Osteocyte (in vitro differentiated cells): ENCODE data around the gene CTRB2. TPM values are rescaled to one million over a fixed set of nuclear protein-coding genes. Genes with fewer than 3 reads are reported as not detected.

Experiments used
- DNase-seq: peaks from one replicate; pipeline ENCODE4 v3.0.0; 2021; ENCODE audit warnings: mixed read lengths; ENCODE audit not compliant: unreplicated experiment; ENCODE audit errors: extremely low spot score
- H3K27ac Mint-ChIP-seq: one replicate; pipeline ENCODE4 v1.8.0; 2021; ENCODE audit warnings: mild to moderate bottlenecking, mixed read lengths; ENCODE audit not compliant: unreplicated experiment
- H3K27me3 Mint-ChIP-seq: one replicate; pipeline ENCODE4 v1.8.0; 2021; ENCODE audit warnings: mixed read lengths; ENCODE audit not compliant: unreplicated experiment
- H3K36me3 Mint-ChIP-seq: one replicate; pipeline ENCODE4 v1.8.0; 2021; ENCODE audit warnings: mixed read lengths; ENCODE audit not compliant: unreplicated experiment
- H3K4me1 Mint-ChIP-seq: one replicate; pipeline ENCODE4 v1.8.0; 2021; ENCODE audit warnings: mixed read lengths; ENCODE audit not compliant: unreplicated experiment
- H3K4me3 Mint-ChIP-seq: one replicate; pipeline ENCODE4 v1.8.0; 2021; ENCODE audit warnings: mild to moderate bottlenecking, moderate library complexity, mixed read lengths; ENCODE audit not compliant: unreplicated experiment
- H3K9me3 Mint-ChIP-seq: one replicate; pipeline ENCODE4 v1.8.0; 2021; ENCODE audit warnings: mixed read lengths; ENCODE audit not compliant: unreplicated experiment
- total RNA-seq: library from RNA; stranded (reverse); gene quantifications from 2 replicates; pipeline ENCODE4 v1.2.1, GENCODE V29; 2021
- TF ChIP-seq, protein P1 (sequence below): fragments of 200-600 bp; sonication (generic); IDR thresholded peaks from 2 replicates; pipeline ENCODE4 v1.5.0; 2021; ENCODE audit warnings: antibody characterized with exemption, mild to moderate bottlenecking, moderate library complexity

The CTRB2 gene
- total RNA-seq, 1 donor from 2014 or later, result not detected

DNA sequence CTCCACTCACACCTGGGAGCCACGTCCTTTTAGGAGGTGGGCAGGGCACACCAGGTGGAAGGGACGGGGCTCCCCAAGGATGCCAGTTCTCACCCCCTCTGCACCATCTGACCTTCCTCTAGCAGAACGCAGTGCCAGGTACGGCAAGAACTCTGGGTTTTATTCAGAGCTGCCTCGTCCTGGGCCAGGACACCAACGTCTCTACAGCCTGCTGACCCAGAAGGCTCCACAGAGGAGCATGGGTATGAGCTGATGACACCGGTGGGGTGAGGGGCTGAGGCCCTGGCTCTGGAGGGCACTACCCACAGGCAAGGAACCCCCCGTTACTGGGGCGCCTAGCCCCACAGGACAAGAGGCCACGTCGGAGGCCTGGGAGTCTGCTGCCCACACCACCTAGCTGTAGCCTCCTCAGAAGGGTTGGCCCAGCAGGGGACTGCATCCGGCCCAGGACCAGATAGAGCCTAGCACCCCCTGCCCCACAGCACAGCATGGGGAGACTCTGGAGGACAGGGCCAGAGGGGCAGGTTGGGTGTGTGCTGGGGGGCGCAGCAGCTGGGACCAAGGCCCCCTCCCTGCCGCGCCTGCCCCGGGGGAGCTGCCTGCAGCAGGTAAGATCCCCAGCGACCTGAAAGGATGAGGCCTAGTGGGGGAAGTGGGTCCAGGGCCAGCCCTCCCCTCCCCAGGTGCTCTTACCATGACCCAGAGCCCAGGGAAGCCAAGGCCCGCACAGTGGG is 30.6 kb upstream of the CTRB2 start:
- Mint-ChIP-seq H3K9me3 (no peaks in the 10 kb centered on the region), H3K4me1 (peaks cover 59% of the 10 kb centered on the region), H3K4me3 (no peak overlapping the region), H3K27me3 (no peaks in the 10 kb centered on the region), H3K36me3 (peaks cover 26% of the 10 kb centered on the region), H3K27ac (peak overlapping the region; percentile 44)
- DNase-seq, result no peak
- TF ChIP-seq, protein P1, sequence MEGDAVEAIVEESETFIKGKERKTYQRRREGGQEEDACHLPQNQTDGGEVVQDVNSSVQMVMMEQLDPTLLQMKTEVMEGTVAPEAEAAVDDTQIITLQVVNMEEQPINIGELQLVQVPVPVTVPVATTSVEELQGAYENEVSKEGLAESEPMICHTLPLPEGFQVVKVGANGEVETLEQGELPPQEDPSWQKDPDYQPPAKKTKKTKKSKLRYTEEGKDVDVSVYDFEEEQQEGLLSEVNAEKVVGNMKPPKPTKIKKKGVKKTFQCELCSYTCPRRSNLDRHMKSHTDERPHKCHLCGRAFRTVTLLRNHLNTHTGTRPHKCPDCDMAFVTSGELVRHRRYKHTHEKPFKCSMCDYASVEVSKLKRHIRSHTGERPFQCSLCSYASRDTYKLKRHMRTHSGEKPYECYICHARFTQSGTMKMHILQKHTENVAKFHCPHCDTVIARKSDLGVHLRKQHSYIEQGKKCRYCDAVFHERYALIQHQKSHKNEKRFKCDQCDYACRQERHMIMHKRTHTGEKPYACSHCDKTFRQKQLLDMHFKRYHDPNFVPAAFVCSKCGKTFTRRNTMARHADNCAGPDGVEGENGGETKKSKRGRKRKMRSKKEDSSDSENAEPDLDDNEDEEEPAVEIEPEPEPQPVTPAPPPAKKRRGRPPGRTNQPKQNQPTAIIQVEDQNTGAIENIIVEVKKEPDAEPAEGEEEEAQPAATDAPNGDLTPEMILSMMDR, result no peak

DNA sequence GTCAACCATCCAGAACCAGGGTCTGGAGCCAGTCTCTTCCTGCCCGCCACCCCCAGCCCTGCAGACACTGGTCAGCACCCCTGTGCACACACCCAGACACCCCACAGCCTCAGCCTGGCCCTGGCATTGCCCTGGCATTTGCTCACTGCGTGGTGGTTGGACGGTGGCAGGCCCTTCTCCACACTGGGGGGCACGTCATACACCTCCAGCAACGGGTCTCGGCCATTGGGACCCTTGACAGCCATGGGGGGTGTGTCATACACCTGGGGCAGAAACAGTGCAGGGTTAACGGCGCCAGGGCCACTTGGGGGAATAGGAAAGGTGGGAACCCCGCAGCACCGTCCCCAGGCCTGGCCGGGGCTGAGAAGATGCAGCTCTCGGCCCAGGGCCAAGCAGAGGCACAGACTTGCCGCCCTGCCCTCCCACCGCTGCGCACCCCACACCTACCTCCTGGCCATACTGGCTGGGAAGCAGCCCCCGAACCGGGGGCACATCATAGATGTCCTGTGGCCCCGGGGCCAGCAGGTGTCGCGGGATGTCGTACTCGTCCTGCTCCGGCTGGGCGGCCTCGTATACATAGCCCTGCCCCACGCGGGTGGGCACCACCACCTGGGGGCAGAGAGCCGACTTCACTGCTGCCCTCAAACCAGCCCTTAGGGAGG is 29.9 kb upstream of the CTRB2 start:
- Mint-ChIP-seq H3K27me3 (no peaks in the 10 kb centered on the region), H3K36me3 (peaks cover 21% of the 10 kb centered on the region), H3K4me1 (peaks cover 55% of the 10 kb centered on the region), H3K27ac (peak overlapping the region; percentile 18), H3K9me3 (no peaks in the 10 kb centered on the region), H3K4me3 (no peak overlapping the region)
- TF ChIP-seq, protein P1, result no peak
- no peak for DNase-seq

DNA sequence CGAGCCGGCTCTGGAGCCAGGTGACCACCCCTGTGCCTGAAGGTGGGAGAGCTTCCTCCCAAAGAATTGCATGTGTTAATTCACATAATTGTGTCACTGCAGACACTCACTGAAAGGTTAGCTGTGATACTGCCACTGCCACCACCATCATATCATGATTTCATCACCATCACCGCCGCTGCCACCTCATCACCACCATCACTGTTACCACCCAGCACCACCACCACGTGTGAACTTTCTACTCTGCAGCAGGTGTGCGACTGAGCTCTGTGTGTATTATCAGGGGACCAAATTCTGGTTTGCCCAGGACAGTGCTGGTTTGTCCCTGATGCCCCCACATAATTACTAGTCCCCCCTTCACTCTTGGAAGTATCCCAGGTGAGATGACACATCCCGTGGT is 29.3 kb upstream of the CTRB2 start:
- Mint-ChIP-seq H3K36me3 (peaks cover 25% of the 10 kb centered on the region), H3K4me3 (no peak overlapping the region), H3K9me3 (no peaks in the 10 kb centered on the region), H3K4me1 (peaks cover 49% of the 10 kb centered on the region), H3K27me3 (no peaks in the 10 kb centered on the region), H3K27ac (peak overlapping the region; percentile 18)
- DNase-seq, result no peak
- TF ChIP-seq, protein P1, result no peak

- peaks cover 44% of the 10 kb centered on the region for H3K4me1 Mint-ChIP-seq
- DNase-seq, result no peak
- peaks cover 25% of the 10 kb centered on the region for H3K36me3 Mint-ChIP-seq
- H3K4me3 Mint-ChIP-seq, result no peak overlapping the region
- H3K9me3 Mint-ChIP-seq, result no peaks in the 10 kb centered on the region
- TF ChIP-seq, protein P1, result no peak
- no peak overlapping the region for H3K27ac Mint-ChIP-seq
- H3K27me3 Mint-ChIP-seq, result no peaks in the 10 kb centered on the region
These were observed 28.8 kb upstream of the CTRB2 start for GRCh38 chr16:75235721-75236193.
